DMS79 (cell line): ENCODE measurements around the gene ACY1.
A peak's percentile ranks its signal among the peaks of the same experiment; 100 is the strongest.
"Not testable (repeated sequence)": the region's sequence is repeated elsewhere in the genome, so short reads cannot be mapped to it uniquely, and the experiment has no call there.

ENCODE experiments used
- DNase-seq: peaks from one replicate; lab custom pipeline; 2025; lab: John Stamatoyannopoulos, UW

Gene ACY1

GRCh38 chr3:51983578-51984268 is 388 bp downstream of the ACY1 start:
- DNase-seq = no peak

DNA sequence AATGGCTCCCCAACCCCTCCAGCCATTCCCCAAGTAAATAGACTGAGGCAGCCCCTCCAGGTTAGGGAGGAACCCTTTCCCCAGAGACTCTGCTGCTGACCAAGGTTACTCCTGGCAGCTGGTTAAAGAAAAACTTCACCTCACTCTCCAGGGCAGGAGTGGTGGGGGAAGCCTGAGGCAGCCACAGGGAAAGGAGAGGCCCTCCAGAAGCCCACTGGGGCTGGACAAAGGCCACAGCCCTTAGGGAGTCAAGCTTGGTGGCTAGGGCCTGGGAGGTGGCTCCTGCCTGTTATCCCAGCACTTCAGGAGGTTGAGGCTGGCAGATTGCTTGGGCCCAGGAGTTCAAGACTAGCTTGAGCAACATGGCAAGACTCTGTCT is 923 bp downstream of the ACY1 start:
- DNase-seq = no peak

GRCh38 chr3:51985063-51985462 is 1.7 kb downstream of the ACY1 start:
- DNase-seq = no peak

GRCh38 chr3:51986010-51986947 is 2.9 kb downstream of the ACY1 start:
- DNase-seq = no peak

DNA sequence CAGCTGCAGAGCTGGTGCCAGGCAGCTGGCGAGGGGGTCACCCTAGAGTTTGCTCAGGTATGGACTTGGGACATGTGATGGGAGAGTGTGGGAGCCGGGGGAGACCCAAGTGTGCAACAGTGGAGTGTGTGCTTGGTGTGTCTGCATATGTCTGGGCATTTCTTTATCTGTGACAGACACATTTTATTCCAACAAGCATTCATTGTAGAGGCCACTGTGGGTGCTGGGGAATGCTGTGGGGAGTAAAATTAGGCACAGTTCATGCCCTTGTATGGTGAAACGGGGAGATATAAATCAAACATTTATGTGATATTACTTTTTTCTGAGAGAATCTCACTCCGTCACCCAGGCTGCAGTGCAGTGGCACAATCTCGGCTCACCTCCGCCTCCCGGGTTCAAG is 4.2 kb downstream of the ACY1 start:
- no peak for DNase-seq

DNA sequence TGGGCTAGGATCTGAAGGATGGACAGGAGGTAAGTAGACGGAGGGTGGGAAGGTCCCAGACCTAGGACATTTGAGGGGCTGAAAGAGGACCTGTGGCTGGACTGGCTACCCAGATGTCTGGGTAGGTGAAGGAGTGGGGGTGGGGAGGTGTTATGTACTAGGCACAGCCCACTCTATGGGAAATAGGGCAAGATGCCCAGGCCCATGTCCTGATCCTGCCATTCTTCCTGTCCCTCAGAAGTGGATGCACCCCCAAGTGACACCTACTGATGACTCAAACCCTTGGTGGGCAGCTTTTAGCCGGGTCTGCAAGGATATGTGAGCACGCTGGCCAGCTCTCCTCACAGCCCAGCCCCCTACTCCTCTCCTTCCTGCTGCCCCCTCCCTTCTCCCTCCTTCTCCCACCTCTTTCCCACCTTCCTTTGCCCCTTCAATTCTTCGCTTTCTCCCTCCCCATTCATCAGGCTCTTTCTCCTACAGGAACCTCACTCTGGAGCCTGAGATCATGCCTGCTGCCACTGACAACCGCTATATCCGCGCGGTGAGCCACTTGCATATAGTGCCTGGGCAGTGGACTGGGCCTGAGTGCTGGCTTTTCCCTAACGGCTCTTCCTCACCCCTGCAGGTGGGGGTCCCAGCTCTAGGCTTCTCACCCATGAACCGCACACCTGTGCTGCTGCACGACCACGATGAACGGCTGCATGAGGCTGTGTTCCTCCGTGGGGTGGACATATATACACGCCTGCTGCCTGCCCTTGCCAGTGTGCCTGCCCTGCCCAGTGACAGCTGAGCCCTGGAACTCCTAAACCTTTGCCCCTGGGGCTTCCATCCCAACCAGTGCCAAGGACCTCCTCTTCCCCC is 5.2 kb downstream of the ACY1 start:
- no peak for DNase-seq

DNA sequence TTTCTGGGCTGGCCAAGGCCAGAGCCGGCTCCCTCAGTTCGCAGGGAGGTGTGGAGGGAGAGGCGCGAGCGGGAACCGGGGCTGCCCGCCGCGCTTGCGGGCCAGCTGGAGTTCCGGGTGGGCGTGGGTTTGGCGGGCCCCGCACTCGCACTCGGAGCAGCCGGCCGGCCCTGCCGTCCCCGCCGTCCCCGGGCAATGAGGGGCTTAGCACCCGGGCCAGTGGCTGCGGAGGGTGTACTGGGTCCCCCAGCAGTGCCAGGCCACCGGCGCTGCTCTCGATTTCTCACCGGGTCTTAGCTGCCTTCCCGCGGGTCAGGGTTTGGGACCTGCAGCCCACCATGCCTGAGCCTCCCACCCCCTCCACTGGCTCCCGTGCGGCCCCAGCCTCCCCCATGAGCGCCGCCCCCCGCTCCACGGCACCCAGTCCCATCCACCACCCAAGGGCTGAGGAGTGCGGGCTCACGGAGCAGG is 7.2 kb downstream of the ACY1 start:
- DNase-seq = not testable (repeated sequence)

- no peak for DNase-seq
Observed at GRCh38 chr3:51992017-51992682, 8.8 kb downstream of the ACY1 start.

- DNase-seq = not testable (repeated sequence)
Observed at GRCh38 chr3:51993657-51994056, 10.3 kb downstream of the ACY1 start.

DNA sequence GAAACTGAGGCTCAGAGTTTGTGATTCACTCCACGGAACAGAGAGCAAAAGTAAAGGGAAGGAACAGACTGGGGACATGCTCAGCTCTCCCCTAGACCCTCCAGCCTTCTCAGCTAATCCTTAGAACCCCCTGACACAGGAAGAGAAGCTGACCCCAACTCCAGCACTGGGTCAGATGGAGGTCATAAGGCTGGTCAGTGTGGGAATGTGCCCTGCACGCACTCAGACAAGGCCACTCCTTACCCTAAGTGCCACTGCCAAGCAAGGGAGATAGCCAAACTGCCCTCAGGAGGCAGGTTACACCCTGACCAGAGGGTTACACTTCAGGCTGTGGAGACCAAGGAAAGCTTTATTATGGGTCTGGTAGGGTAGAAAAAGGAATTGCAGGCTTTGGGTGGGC is 11.2 kb downstream of the ACY1 start:
- no peak for DNase-seq

DNA sequence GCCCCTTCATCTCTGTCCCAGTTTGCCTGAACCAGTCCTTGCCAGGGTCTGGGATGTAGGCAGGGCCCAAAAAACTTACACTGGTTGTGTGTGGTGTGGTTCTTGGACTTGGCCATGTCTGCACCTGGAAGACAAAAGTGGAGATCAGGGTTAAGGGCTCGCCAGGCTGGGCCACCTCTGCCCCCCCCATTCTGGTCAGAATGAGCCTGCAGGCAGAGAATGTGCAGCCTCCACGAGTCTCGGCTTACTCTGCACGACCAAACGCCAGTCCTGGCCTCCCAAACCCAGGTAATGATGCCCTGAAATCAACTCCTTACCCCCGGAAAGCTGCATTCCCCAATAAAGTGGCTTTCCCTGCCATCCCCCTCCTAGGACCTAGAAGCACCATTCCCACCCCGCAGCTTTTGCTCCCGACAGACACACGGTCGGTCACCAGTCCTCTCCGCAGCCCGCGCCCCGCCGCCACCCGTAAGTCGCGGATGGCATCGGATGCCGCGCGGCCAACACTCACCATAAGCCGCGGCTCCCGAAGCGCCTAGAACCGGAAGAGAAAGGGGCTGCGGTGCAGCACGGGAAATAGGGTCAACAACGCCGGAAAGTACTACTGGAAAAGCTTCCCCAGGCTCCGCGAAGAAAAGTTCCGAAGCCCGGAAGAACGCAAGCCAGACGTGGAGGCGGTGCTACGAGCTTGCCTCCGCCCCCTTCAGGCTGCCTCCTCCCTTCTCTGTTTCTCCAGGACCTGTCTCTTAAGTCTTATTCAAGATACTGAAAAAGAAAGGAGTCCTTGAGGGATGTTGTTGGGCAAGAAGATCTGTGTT is 12.2 kb downstream of the ACY1 start, which contains the start of gene RPL29:
TSS of gene RPL29 (minus strand) at position 550 of the 818 bp plus-strand sequence. CDS start at position 116, 434 bp downstream.
- DNase-seq = peak; percentile 45

DNA sequence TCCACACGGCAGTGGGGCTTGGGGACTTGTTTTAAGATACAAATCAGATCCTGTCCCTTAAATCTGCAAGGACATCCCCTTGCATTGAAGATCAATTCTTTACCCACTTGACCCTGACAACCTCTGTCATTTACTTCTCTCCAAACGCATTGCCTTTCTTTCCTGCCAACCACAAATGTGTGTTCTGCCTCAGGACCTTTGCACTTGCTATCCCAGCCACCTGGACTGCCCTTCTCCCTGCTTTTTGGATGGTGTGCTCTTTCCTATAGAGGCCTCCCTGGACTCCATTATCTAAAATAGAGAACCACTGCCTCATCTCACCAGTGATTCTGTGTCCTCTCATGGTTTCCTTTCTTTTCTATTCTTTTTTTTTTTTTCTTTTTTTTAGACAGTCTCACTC is 13.8 kb downstream of the ACY1 start:
- no peak for DNase-seq

- DNase-seq = no peak
Observed at GRCh38 chr3:51997935-51998596, 14.7 kb downstream of the ACY1 start.

DNA sequence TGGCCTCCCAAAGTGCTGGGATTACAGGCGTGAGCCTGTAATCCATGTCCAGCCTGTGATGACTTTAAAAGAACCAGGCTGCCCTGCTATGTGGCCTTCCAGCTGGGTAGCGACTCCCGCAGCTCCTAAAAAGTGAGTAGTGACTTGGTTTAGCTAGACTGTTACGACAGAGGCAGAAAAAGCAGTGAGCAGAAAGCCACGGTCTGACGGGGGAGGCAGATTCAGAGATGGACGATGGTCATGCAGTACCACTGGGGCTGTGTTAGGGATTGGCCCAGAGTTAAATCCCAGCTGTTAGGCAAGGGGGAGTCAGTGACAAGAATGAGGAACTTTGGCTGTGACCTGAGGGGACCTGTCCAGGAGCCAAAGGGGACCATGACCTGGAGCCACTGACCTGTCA is 15.4 kb downstream of the ACY1 start:
- no peak for DNase-seq

GRCh38 chr3:51999846-52000245 is 16.5 kb downstream of the ACY1 start:
- no peak for DNase-seq

GRCh38 chr3:52001443-52001974 is 18.2 kb downstream of the ACY1 start:
- peak; percentile 18 for DNase-seq

- DNase-seq = no peak
Observed at GRCh38 chr3:52002748-52003147, 19.4 kb downstream of the ACY1 start.

- no peak for DNase-seq
Observed at GRCh38 chr3:52004163-52004787, 20.9 kb downstream of the ACY1 start.

DNA sequence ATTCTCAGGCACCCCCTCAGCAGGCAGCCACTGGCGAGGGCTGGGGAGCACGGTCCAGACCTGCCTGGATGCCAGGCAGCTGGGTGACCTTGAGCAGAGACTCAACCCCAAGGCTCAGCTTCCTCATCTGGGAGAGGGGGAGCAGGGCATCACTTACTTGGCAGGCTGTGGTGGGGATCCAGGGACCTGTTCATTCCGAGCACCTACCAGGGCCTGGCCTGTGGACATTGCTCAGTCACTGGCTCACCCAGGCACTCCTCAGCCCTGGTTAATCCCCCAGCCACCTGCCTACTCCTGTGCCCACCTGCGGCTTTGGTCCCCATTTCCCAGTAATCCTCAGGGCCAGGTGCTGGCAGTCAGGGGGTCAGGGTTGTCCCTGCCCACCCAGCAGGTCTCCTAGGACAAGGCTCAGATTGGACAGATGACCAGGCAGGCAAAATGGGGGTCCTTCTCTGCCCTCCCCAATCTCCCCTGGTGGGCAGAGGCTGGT is 21.6 kb downstream of the ACY1 start:
- no peak for DNase-seq
